Testis (tissue), 2 donors: Measurements from ENCODE around the gene SAT1.

ENCODE experiments used
- CTCF ChIP-seq, 3 experiments: fragments of 450-650 bp in 2 of 3; fragments of 200-600 bp in 1 of 3; sonication (generic) in 1 of 3; IDR thresholded peaks; one replicate each; pipeline ENCODE4 v1.5.1; 2016 to 2019; ENCODE audit warnings: antibody characterized with exemption in 3 of 3, mild to moderate bottlenecking in 2 of 3, moderate library complexity in 1 of 3
- POLR2A ChIP-seq: fragments of 450-650 bp; IDR thresholded peaks from one replicate; pipeline ENCODE4 v1.6.1; 2017; ENCODE audit warnings: antibody characterized with exemption, mild to moderate bottlenecking, moderate library complexity

- no peak for TF ChIP-seq CTCF (IDR thresholded peaks at IDR 0.05)
- no peak for TF ChIP-seq POLR2A
These were observed 33.4 kb upstream of the SAT1 start for GRCh38 chrX:23749576-23749975.
